ENCODE results near the gene TUBGCP6. TPM values are rescaled to one million over a fixed set of nuclear protein-coding genes. Genes with fewer than 3 reads are reported as not detected.
"Not testable (repeated sequence)": the region's sequence is repeated elsewhere in the genome, so short reads cannot be mapped to it uniquely, and the experiment has no call there.

The TUBGCP6 gene
- total RNA-seq, 1 donor from 2014 or later = 65.9 TPM

GRCh38 chr22:50277761-50278160 lies 32.9 kb upstream of the TUBGCP6 start:
- Mint-ChIP-seq H3K27ac (no peak overlapping the region), H3K9me3 (no peaks in the 10 kb centered on the region), H3K4me1 (peaks cover 9% of the 10 kb centered on the region), H3K4me3 (no peak overlapping the region), H3K27me3 (ENCODE audit: low read depth) (no peaks in the 10 kb centered on the region), H3K36me3 (peaks cover 23% of the 10 kb centered on the region)
- TF ChIP-seq CTCF (IDR thresholded peaks at IDR 0.05; ENCODE audit: unreplicated experiment) = no peak
- no peak for DNase-seq (ENCODE audit: low spot score in 2 of 2, unreplicated experiment in 2 of 2)

GRCh38 chr22:50276143-50276542 lies 31.3 kb upstream of the TUBGCP6 start:
- Mint-ChIP-seq H3K9me3 (no peaks in the 10 kb centered on the region), H3K36me3 (peaks cover 21% of the 10 kb centered on the region), H3K27ac (no peak overlapping the region), H3K27me3 (ENCODE audit: low read depth) (no peaks in the 10 kb centered on the region), H3K4me3 (no peak overlapping the region), H3K4me1 (peaks cover 11% of the 10 kb centered on the region)
- peak; percentile 63 for TF ChIP-seq CTCF (IDR thresholded peaks at IDR 0.05; ENCODE audit: unreplicated experiment)
- no peak for DNase-seq (ENCODE audit: low spot score in 2 of 2, unreplicated experiment in 2 of 2)

- peaks cover 16% of the 10 kb centered on the region for H3K4me1 Mint-ChIP-seq
- H3K27me3 Mint-ChIP-seq (ENCODE audit: low read depth) = no peaks in the 10 kb centered on the region
- H3K9me3 Mint-ChIP-seq = no peaks in the 10 kb centered on the region
- peaks cover 17% of the 10 kb centered on the region for H3K36me3 Mint-ChIP-seq
- H3K27ac Mint-ChIP-seq = peak overlapping the region; percentile 69
- DNase-seq (ENCODE audit: low spot score in 2 of 2, unreplicated experiment in 2 of 2) = no peak
- H3K4me3 Mint-ChIP-seq = no peak overlapping the region
- TF ChIP-seq CTCF (IDR thresholded peaks at IDR 0.05; ENCODE audit: unreplicated experiment) = no peak
Observed at GRCh38 chr22:50275181-50276055, 30.6 kb upstream of the TUBGCP6 start.

GRCh38 chr22:50274771-50275170 lies 29.9 kb upstream of the TUBGCP6 start:
- peaks cover 16% of the 10 kb centered on the region for H3K4me1 Mint-ChIP-seq
- peaks cover 17% of the 10 kb centered on the region for H3K36me3 Mint-ChIP-seq
- no peak for DNase-seq (ENCODE audit: low spot score in 2 of 2, unreplicated experiment in 2 of 2)
- no peak for TF ChIP-seq CTCF (IDR thresholded peaks at IDR 0.05; ENCODE audit: unreplicated experiment)
- H3K27ac Mint-ChIP-seq = peak overlapping the region; percentile 69
- H3K9me3 Mint-ChIP-seq = no peaks in the 10 kb centered on the region
- H3K4me3 Mint-ChIP-seq = no peak overlapping the region
- no peaks in the 10 kb centered on the region for H3K27me3 Mint-ChIP-seq (ENCODE audit: low read depth)

- DNase-seq (ENCODE audit: low spot score in 2 of 2, unreplicated experiment in 2 of 2) = no peak
- Mint-ChIP-seq H3K36me3 (peaks cover 17% of the 10 kb centered on the region), H3K4me1 (peaks cover 18% of the 10 kb centered on the region), H3K4me3 (no peak overlapping the region), H3K27ac (peak overlapping the region; percentile 44), H3K9me3 (no peaks in the 10 kb centered on the region), H3K27me3 (ENCODE audit: low read depth) (peaks cover 4% of the 10 kb centered on the region)
- no peak for TF ChIP-seq CTCF (IDR thresholded peaks at IDR 0.05; ENCODE audit: unreplicated experiment)
Observed at GRCh38 chr22:50274311-50274710, 29.5 kb upstream of the TUBGCP6 start.

GRCh38 chr22:50273781-50274180 lies 29.0 kb upstream of the TUBGCP6 start:
- not testable (repeated sequence) for H3K9me3 Mint-ChIP-seq; H3K27me3 Mint-ChIP-seq (ENCODE audit: low read depth); H3K4me3 Mint-ChIP-seq; DNase-seq (ENCODE audit: low spot score in 2 of 2, unreplicated experiment in 2 of 2)
- peaks cover 17% of the 10 kb centered on the region for H3K36me3 Mint-ChIP-seq
- peak overlapping the region; percentile 44 for H3K27ac Mint-ChIP-seq
- peaks cover 21% of the 10 kb centered on the region for H3K4me1 Mint-ChIP-seq

- H3K36me3 Mint-ChIP-seq = peaks cover 17% of the 10 kb centered on the region
- peaks cover 14% of the 10 kb centered on the region for H3K27me3 Mint-ChIP-seq (ENCODE audit: low read depth)
- not testable (repeated sequence) for H3K27ac Mint-ChIP-seq
Observed at GRCh38 chr22:50273352-50273751, 28.5 kb upstream of the TUBGCP6 start.

More at GRCh38 chr22:50273352-50273751, 28.5 kb upstream of the TUBGCP6 start:
- peaks cover 24% of the 10 kb centered on the region for H3K4me1 Mint-ChIP-seq
- H3K9me3 Mint-ChIP-seq; H3K4me3 Mint-ChIP-seq; DNase-seq (ENCODE audit: low spot score in 2 of 2, unreplicated experiment in 2 of 2): not testable (repeated sequence)

Measured in mesothelial cell of epicardium (in vitro differentiated cells).